IMR-90 (cell line): ENCODE measurements around the gene THOC2. TPM values are rescaled to one million over a fixed set of nuclear protein-coding genes. Genes with fewer than 3 reads are reported as not detected.
A peak's percentile ranks its signal among the peaks of the same experiment; 100 is the strongest.

ENCODE experiments used
- ATAC-seq: fragments of 200-7000 bp; cut with Tn5 transposase; 2 replicates; pipeline ENCODE4 v1.9.1; 2020; ENCODE audit warnings: low read depth, mild to moderate bottlenecking, moderate library complexity
- BruUV-seq: library from RNA; stranded (reverse); fragments of 400-500 nt; replicated peaks from 2 replicates; lab custom pipeline; 2021; lab: Mats Ljungman, UMichigan
- CTCF ChIA-PET: fragments of 300-600 bp; formaldehyde crosslinking; extraction: SDS; loops from one replicate; lab custom pipeline; 2021; ENCODE audit warnings: antibody characterized with exemption; lab: Yijun Ruan, JAX
- POLR2A ChIA-PET: fragments of 300-600 bp; sonication (Branson Sonifier 250); formaldehyde crosslinking; loops from one replicate; lab custom pipeline; 2022; ENCODE audit warnings: antibody characterized with exemption; ENCODE audit not compliant: unreplicated experiment; lab: Charles Lee
- DNase-seq: peaks from one replicate; pipeline ENCODE4 v3.0.0; 2013
- H2AFZ ChIP-seq: replicated peaks from 2 replicates; pipeline ENCODE3; 2013; ENCODE audit warnings: low read length, mild to moderate bottlenecking; ENCODE audit not compliant: poor library complexity
- H2AK5ac ChIP-seq: 2 replicates; pipeline ENCODE4 v1.6.1; 2013; ENCODE audit warnings: low read depth, low read length, inconsistent platforms
- H2AK9ac ChIP-seq: replicated peaks from 2 replicates; pipeline ENCODE3; 2013; ENCODE audit warnings: mild to moderate bottlenecking, low read depth, low read length, moderate library complexity; ENCODE audit not compliant: poor library complexity
- H2BK120ac ChIP-seq: 2 replicates; pipeline ENCODE4 v1.6.1; 2013; ENCODE audit warnings: low read depth, low read length, inconsistent platforms
- H2BK15ac ChIP-seq: 3 replicates; pipeline ENCODE4 v1.6.1; 2013; ENCODE audit warnings: low read depth, low read length, inconsistent platforms
- H2BK20ac ChIP-seq: 2 replicates; pipeline ENCODE4 v1.6.1; 2013; ENCODE audit warnings: low read depth, mild to moderate bottlenecking, inconsistent platforms, low read length, moderate library complexity
- H2BK5ac ChIP-seq: 2 replicates; pipeline ENCODE4 v1.6.1; 2013; ENCODE audit warnings: mild to moderate bottlenecking, low read depth, low read length, inconsistent platforms; ENCODE audit not compliant: poor library complexity, severe bottlenecking
- H3K14ac ChIP-seq: replicated peaks from 2 replicates; pipeline ENCODE4 v1.6.1; 2013; ENCODE audit warnings: low read depth, low read length, inconsistent platforms
- H3K18ac ChIP-seq: 2 replicates; pipeline ENCODE4 v1.6.1; 2013; ENCODE audit warnings: low read depth, low read length, control low read depth
- H3K23ac ChIP-seq: 2 replicates; pipeline ENCODE4 v1.6.1; 2013; ENCODE audit warnings: low read depth, low read length, inconsistent platforms
- H3K27ac ChIP-seq: 2 replicates; pipeline ENCODE4 v1.5.1; 2013; ENCODE audit warnings: mild to moderate bottlenecking, control low read depth, low read length; ENCODE audit not compliant: insufficient read depth
- H3K27me3 ChIP-seq: 2 replicates; pipeline ENCODE4 v1.6.1; 2013; ENCODE audit warnings: low read length; ENCODE audit not compliant: control insufficient read depth, insufficient read depth
- H3K36me3 ChIP-seq: 2 replicates; pipeline ENCODE4 v1.6.1; 2013; ENCODE audit warnings: low read length, mixed read lengths; ENCODE audit not compliant: control insufficient read depth, insufficient read depth
- H3K4ac ChIP-seq: 2 replicates; pipeline ENCODE4 v1.6.1; 2013; ENCODE audit warnings: low read depth, low read length, inconsistent platforms
- H3K4me1 ChIP-seq: 2 replicates; pipeline ENCODE4 v1.6.1; 2013; ENCODE audit warnings: low read length, mixed read lengths; ENCODE audit not compliant: control insufficient read depth, insufficient read depth
- H3K4me2 ChIP-seq: 2 replicates; pipeline ENCODE4 v1.6.1; 2013; ENCODE audit warnings: low read depth, mild to moderate bottlenecking, control low read depth, low read length, moderate library complexity
- H3K4me3 ChIP-seq: 2 replicates; pipeline ENCODE4 v1.5.1; 2013; ENCODE audit warnings: low read depth, mild to moderate bottlenecking, control low read depth, low read length, moderate library complexity; ENCODE audit not compliant: insufficient read depth
- H3K56ac ChIP-seq: 2 replicates; pipeline ENCODE4 v1.6.1; 2013; ENCODE audit warnings: low read length, inconsistent platforms; ENCODE audit not compliant: insufficient read depth; ENCODE audit errors: extremely low read depth
- H3K79me1 ChIP-seq, 2 experiments: 2 replicates each; pipeline ENCODE4 v1.6.1; 2013; ENCODE audit warnings: low read length in 2 of 2, inconsistent platforms in 1 of 2, low read depth in 1 of 2
- H3K9ac ChIP-seq: 2 replicates; pipeline ENCODE4 v1.6.1; 2013; ENCODE audit warnings: low read depth, low read length, control low read depth
- H3K9me1 ChIP-seq: 2 replicates; pipeline ENCODE4 v1.6.1; 2013; ENCODE audit warnings: low read length, inconsistent platforms; ENCODE audit not compliant: insufficient read depth
- H3K9me3 ChIP-seq: 2 replicates; pipeline ENCODE4 v1.6.1; 2013; ENCODE audit warnings: low read length; ENCODE audit not compliant: control insufficient read depth, insufficient read depth
- H4K20me1 ChIP-seq: 2 replicates; pipeline ENCODE4 v1.6.1; 2013; ENCODE audit warnings: low read length, inconsistent platforms; ENCODE audit not compliant: insufficient read depth
- H4K5ac ChIP-seq: 2 replicates; pipeline ENCODE4 v1.6.1; 2013; ENCODE audit warnings: mild to moderate bottlenecking, low read depth, low read length, control low read depth
- H4K8ac ChIP-seq, 2 experiments: 2 replicates each; pipeline ENCODE4 v1.6.1; 2013; ENCODE audit warnings: low read depth in 2 of 2, low read length in 2 of 2, control low read depth in 1 of 2, inconsistent platforms in 1 of 2
- H4K91ac ChIP-seq: 2 replicates; pipeline ENCODE4 v1.6.1; 2013; ENCODE audit warnings: low read depth, low read length, inconsistent platforms; ENCODE audit not compliant: insufficient read depth
- FOS ChIP-seq: fragments of 150-350 bp; IDR thresholded peaks from 2 replicates; pipeline ENCODE4 v1.6.1; 2016; ENCODE audit warnings: low read depth, low read length
- MAFK ChIP-seq: IDR thresholded peaks from 2 replicates; pipeline ENCODE4 v1.6.1; 2012; ENCODE audit warnings: low read depth, low read length, improper control_type of control experiment
- WGBS, 2 experiments: methylation state at CpG; one replicate each; pipeline versions ENCODE4 v1.1.5 to v1.1.7; 2013; ENCODE audit warnings: missing lambda C conversion rate in 2 of 2; ENCODE audit not compliant: insufficient read length in 1 of 2; ENCODE audit errors: extremely low coverage in 2 of 2; 5-methylcytosine and 5-hydroxymethylcytosine counted together
- dilution Hi-C: fragments of 300-500 bp; cut with HindIII; formaldehyde crosslinking; loops from one replicate; pipeline ENCODE4 v1.14.3; 2018; ENCODE audit warnings: low sequenced_read_pairs; ENCODE audit not compliant: unreplicated experiment
- in situ Hi-C: fragments of 300-500 bp; cut with MboI; formaldehyde crosslinking; loops from 3 replicates; pipeline ENCODE4 v1.14.3; 2019; ENCODE audit warnings: low sequenced_read_pairs, inconsistent platforms, mixed read lengths
- intact Hi-C: fragments of 100-400 bp; cut with micrococcal nuclease; formaldehyde crosslinking; loops from 2 replicates; pipeline ENCODE4 v1.10.0; 2022
- polyA plus RNA-seq, 3 experiments: library from polyadenylated mRNA; depleted of rRNA; stranded (reverse); fragments of >200 nt; gene quantifications; 2 replicates each; pipeline ENCODE4 v1.2.3, GENCODE V29; 2012; ENCODE audit warnings: low replicate concordance in 1 of 3
- total RNA-seq: library from RNA; depleted of rRNA; stranded (reverse); fragments of >200 nt; gene quantifications from 2 replicates; pipeline ENCODE4 v1.2.3, GENCODE V29; 2012

Gene THOC2
- total and polyA plus RNA-seq, 2 of the 4 experiments (the other 2 are of a cell fraction): 42.9 to 58.8 TPM

DNA sequence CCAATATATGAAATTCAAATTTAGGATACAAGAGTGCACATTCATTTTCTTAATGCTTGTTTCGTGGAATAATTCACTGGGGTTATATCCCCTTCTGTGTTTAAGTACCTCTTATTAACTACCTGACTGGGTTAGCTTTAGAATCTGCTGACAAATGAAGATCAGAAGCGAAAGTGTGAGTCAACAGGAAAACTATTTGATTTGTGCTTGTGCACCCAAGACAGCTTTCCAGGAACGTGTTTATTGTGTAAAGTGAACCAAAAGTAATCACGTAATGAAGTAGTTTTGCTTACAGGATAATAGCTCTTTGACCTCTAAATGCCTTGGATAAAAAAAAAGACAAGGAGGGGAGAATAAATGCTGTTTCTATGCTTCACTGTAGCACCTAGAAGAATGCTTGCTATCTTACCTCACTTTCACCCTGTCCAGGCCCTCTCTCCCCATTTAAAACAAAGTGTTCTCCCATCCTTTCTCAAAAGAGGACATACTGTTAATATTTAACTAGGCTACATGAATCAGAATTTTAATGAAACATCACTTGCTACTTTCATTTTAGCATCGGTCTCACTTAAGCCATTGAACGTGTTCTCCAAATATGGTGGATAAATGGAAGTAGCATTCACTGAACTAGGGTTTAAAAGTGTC is 141.9 kb downstream of the THOC2 start:
- Histone ChIP-seq H3K56ac (no peak overlapping the region), H4K8ac (no peak overlapping the region), H3K27ac (no peak overlapping the region), H3K18ac (no peak overlapping the region), H2AK5ac (no peak overlapping the region), H3K4me2 (no peak overlapping the region), H2AFZ (no peak overlapping the region), H4K5ac (no peak overlapping the region), H3K9me3 (no peaks in the 10 kb centered on the region), H2BK5ac (no peak overlapping the region), H3K27me3 (no peaks in the 10 kb centered on the region), H2AK9ac (no peak overlapping the region), H3K4me3 (no peak overlapping the region), H4K91ac (no peak overlapping the region), H3K9ac (no peak overlapping the region), H4K20me1 (no peaks in the 10 kb centered on the region), H3K23ac (no peak overlapping the region), H3K36me3 (no peaks in the 10 kb centered on the region), H2BK15ac (no peak overlapping the region), H3K9me1 (no peaks in the 10 kb centered on the region), H3K14ac (no peak overlapping the region), H3K4me1 (no peaks in the 10 kb centered on the region), H2BK120ac (no peak overlapping the region), H3K79me1 (no peaks in the 10 kb centered on the region), H2BK20ac (no peak overlapping the region), H3K4ac (no peak overlapping the region)
- dilution Hi-C loops: no loop called here
- intact Hi-C loops: no loop called here
- in situ Hi-C loops: no loop called here
- no peak for ATAC-seq
- DNase-seq: peak; percentile 22
- ChIA-PET CTCF (interaction anchor here (0.6 to 1.2 kb wide), 3 partner anchors 12 to 289 kb away, joined by 3 to 4 read pairs (median 3); no protein-coding TSS in a partner anchor), POLR2A (no interaction called here)
- no TSS peak for BruUV-seq
- TF ChIP-seq FOS (no peak), MAFK (peak; percentile 28; the same call in 1 of the 2 replicates)
- no CpG with 5 or more reads among the region's 6 CpGs for WGBS, 2 experiments
